Psoas muscle (tissue), 8 donors: ENCODE data around the gene DFFA. TPM values are rescaled to one million over a fixed set of nuclear protein-coding genes. Genes with fewer than 3 reads are reported as not detected.

Experiments used
- ATAC-seq, 4 donors: fragments of 200-7000 bp; cut with Tn5 transposase; one replicate each; pipeline ENCODE4 v1.9.1; 2020; ENCODE audit warnings: moderate library complexity in 3 of 4, mild to moderate bottlenecking in 2 of 4
- DNase-seq, 2 donors: peaks; one replicate each; pipeline ENCODE4 v3.0.0-alpha.2; 2020
- H3K27ac ChIP-seq: fragments of 200-600 bp; one replicate; pipeline ENCODE4 v1.8.0; 2022
- H3K27me3 ChIP-seq, 3 donors: fragments of 200-600 bp in 1 of 3; one replicate each; pipeline versions ENCODE4 v1.6.1 to v1.8.0; 2013 to 2022; ENCODE audit warnings: low read length in 2 of 3, mild to moderate bottlenecking in 2 of 3, moderate library complexity in 1 of 3; ENCODE audit not compliant: insufficient read depth in 3 of 3
- H3K36me3 ChIP-seq, 2 donors: fragments of 200-600 bp in 1 of 2; one replicate each; pipeline versions ENCODE4 v1.6.1 to v1.8.0; 2013 to 2022; ENCODE audit warnings: low read depth in 1 of 2, mild to moderate bottlenecking in 1 of 2, moderate library complexity in 1 of 2; ENCODE audit not compliant: insufficient read depth in 1 of 2
- H3K4me1 ChIP-seq: fragments of 200-600 bp; one replicate; pipeline ENCODE4 v1.8.0; 2022
- H3K4me3 ChIP-seq: fragments of 200-600 bp; one replicate; pipeline ENCODE4 v1.8.0; 2022; ENCODE audit warnings: mild to moderate bottlenecking
- H3K9me3 ChIP-seq: fragments of 200-600 bp; one replicate; pipeline ENCODE4 v1.8.0; 2022
- CTCF ChIP-seq: fragments of 200-600 bp; IDR thresholded peaks from one replicate; pipeline ENCODE4 v1.8.0; 2022; ENCODE audit warnings: antibody characterized with exemption
- WGBS, 3 donors: extraction: QIAGEN DNeasy Blood & Tissue Kit; methylation state at CpG; one replicate each; pipeline versions ENCODE4 v1.1.6 to v1.1.7; 2013; 5-methylcytosine and 5-hydroxymethylcytosine counted together
- intact Hi-C, 2 donors: fragments of 100-400 bp; cut with DNase I; formaldehyde crosslinking; loops; one replicate each; pipeline versions ENCODE4 v1.11.0 to v1.14.2; 2022
- polyA plus RNA-seq, 3 donors: library from polyadenylated mRNA; stranded (reverse); fragments of 200-250 nt; gene quantifications; one replicate each; pipeline ENCODE4 v1.2.3, GENCODE V29; 2013
- total RNA-seq, 4 donors: library from RNA; stranded (reverse); fragmentation: NEBNext Ultra II Directional in 2 of 4; extraction: Animal tissue kit (Norgen Biotek cat#: 25700) in 2 of 4; gene quantifications; one replicate each; pipeline versions ENCODE4 v1.2.1 to v1.2.4, GENCODE V29; 2021 to 2023
- donor health status: healthy with polysubstance abuse.
- donor health status: DM: no; HTN: no; CAD: no; lungs with moderate emphysema.
- donor health status: Bipolar disorder and iron deficiency.
- donor health status: healthy.
- donor health status: DM: yes; HTN: yes; CAD: no.
- donor health status: DM: no; HTN: no; CAD: no.
- donor health status: DM: no; HTN: no; CAD: no.
- donor health status: DM: yes; HTN: yes; CAD: no.

DFFA gene
- total and polyA plus RNA-seq, 7 donors = 11.5 to 26.8 (median 20.9) TPM

GRCh38 chr1:10451287-10451686, 21.0 kb downstream of the DFFA start:
- Histone ChIP-seq H3K4me3 (no peak overlapping the region), H3K36me3 (no peaks in the 10 kb centered on the region), H3K27me3 (peaks cover 0 to 6% (median 3%) of the 10 kb centered on the region in 3 donors), H3K4me1 (peaks cover 5% of the 10 kb centered on the region), H3K27ac (no peak overlapping the region), H3K9me3 (no peaks in the 10 kb centered on the region)
- intact Hi-C loops = no loop called here
- no peak for TF ChIP-seq CTCF
- DNase-seq (no peak), ATAC-seq (no peak)
- WGBS, 3 donors = 14 to 16% (median 14%) methylated on average over 10 of the region's 10 CpGs

- Histone ChIP-seq H3K36me3 (no peaks in the 10 kb centered on the region), H3K27ac (no peak overlapping the region), H3K9me3 (no peaks in the 10 kb centered on the region), H3K27me3 (peaks cover 0 to 6% (median 3%) of the 10 kb centered on the region in 3 donors), H3K4me1 (peaks cover 5% of the 10 kb centered on the region), H3K4me3 (no peak overlapping the region)
- intact Hi-C loops = no loop called here
- ATAC-seq = no peak
- no peak for DNase-seq
- TF ChIP-seq CTCF = no peak
- 31 to 41% (median 35%) methylated on average over 6 of the region's 6 CpGs for WGBS, 3 donors
These were observed 21.5 kb downstream of the DFFA start for GRCh38 chr1:10450836-10451235.

GRCh38 chr1:10450156-10450814, 22.0 kb downstream of the DFFA start:
- no peaks in the 10 kb centered on the region for H3K9me3 ChIP-seq
- intact Hi-C loops = no loop called here
- WGBS, 3 donors = 62 to 75% (median 69%) methylated on average over 21 of the region's 21 CpGs
- peaks cover 5% of the 10 kb centered on the region for H3K4me1 ChIP-seq
- peaks cover 0 to 6% (median 3%) of the 10 kb centered on the region in 3 donors for H3K27me3 ChIP-seq
- ATAC-seq = peak in 2 of 4 donors; percentile 4 to 51
- TF ChIP-seq CTCF = no peak
- no peak overlapping the region for H3K27ac ChIP-seq
- DNase-seq = no peak
- no peaks in the 10 kb centered on the region for H3K36me3 ChIP-seq
- H3K4me3 ChIP-seq = no peak overlapping the region

GRCh38 chr1:10449751-10450150, 22.6 kb downstream of the DFFA start, which contains the start of gene CORT:
Gene CORT, plus strand, starts transcription at chr1:10450031. Its CDS starts 193 bp downstream, at chr1:10450224.
- peaks cover 0 to 6% (median 3%) of the 10 kb centered on the region in 3 donors for H3K27me3 ChIP-seq
- H3K4me3 ChIP-seq = no peak within 1 kb of the TSS
- WGBS, 3 donors = 74 to 87% (median 86%) methylated on average over 10 of the region's 10 CpGs
- ATAC-seq (no peak), DNase-seq (no peak)
- H3K9me3 ChIP-seq = no peaks in the 10 kb centered on the region
- H3K36me3 ChIP-seq = no peaks in the 10 kb centered on the region
- TF ChIP-seq CTCF = no peak
- peaks cover 5% of the 10 kb centered on the region for H3K4me1 ChIP-seq
- intact Hi-C loops = no loop called here
- no peak within 1 kb of the TSS for H3K27ac ChIP-seq
